ENCODE results near the gene RING1. TPM values are rescaled to one million over a fixed set of nuclear protein-coding genes. Genes with fewer than 3 reads are reported as not detected.
A peak's percentile ranks its signal among the peaks of the same experiment; 100 is the strongest.

The RING1 gene
- total RNA-seq, 2 experiments from 2014 or later, result 38.1 to 44.0 TPM

DNA sequence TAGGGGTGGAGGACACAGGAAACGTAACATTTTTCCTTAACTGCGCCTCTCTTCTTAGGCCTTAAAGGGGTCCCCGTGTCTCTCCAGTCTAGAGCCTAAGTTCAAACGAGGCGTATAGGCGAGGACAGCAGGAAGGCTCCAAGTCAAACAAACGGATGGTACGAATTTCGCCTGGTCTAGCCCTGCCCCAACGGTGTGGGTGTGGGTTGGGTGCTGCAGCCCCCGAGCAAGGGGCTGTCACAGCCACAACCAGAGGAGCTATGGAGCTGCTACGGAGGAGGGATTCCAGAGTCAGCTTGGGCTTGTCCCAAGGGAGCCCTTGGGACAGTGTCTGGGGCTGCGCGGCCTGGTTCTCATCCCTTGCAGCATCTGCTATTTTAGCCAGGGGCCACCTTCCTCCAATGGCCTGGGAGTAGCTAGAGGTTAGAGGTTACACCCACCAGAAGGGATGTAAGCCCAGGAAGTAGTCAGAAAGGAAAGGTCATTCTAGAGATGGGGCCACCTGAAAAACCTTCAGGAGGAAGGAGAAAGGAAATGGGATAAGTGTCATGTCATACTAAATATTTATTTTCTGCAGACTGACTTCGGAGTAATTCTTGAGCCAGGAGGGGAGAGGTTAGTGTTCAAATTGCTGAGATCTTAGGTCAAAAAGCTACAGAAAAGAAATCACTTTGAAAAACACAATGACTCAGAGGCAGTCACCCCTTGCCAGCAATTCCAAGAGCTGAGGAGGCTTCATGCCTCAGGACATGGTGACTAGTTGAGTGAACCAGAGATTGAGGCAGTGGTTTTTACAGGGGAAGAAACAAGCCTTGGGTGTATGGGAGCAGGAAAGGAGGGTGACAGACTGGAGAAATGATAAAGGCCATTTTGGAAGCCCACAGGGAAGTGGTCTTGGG is 41.7 kb downstream of the RING1 start:
- H3K9me3 Mint-ChIP-seq, result no peaks in the 10 kb centered on the region
- H3K27ac Mint-ChIP-seq, result peak overlapping the region; percentile 97
- CTCF ChIA-PET, result interaction anchor here (0.7 to 4.3 kb wide), 16 partner anchors 12 to 130 kb away, joined by 3 to 30 read pairs (median 8); partner anchors contain the start of genes B3GALT4, RING1 and VPS52
- H3K4me1 Mint-ChIP-seq, result peaks cover 39% of the 10 kb centered on the region
- peaks cover 4% of the 10 kb centered on the region for H3K27me3 Mint-ChIP-seq
- H3K36me3 Mint-ChIP-seq (ENCODE audit: low read depth), result peaks cover 28% of the 10 kb centered on the region
- peak overlapping the region; percentile 86 for H3K4me3 Mint-ChIP-seq
- POLR2A ChIA-PET, result interaction anchor here (0.6 to 2.2 kb wide), 4 partner anchors 22 to 217 kb away, joined by 3 to 7 read pairs (median 4); partner anchors contain the start of genes B3GALT4, RPS18 and VPS52
- peak; percentile 10 for DNase-seq

DNA sequence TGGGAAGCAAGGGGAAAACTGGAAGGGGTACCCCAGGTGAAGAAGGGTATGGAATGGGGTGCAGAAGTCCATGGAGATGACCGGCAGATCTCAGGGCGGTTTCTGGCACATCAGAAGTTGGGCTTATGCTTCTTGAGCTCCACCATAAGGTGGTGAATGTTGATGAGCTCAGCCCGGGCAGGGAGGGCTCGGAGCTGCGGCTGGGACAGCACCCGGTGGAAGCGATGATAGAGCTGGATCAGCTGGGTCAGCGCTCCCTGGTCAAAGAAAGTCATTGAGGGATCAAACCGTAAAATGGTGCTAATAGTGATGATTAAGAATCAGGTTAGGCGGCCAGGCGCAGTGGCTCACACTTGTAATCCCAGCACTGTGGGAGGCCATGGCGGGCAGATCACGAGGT is 42.4 kb downstream of the RING1 start:
- H3K4me3 Mint-ChIP-seq, result peak overlapping the region; percentile 86
- ChIA-PET CTCF (interaction anchor here (0.6 to 3.8 kb wide), 6 partner anchors 11 to 54 kb away, joined by 3 to 24 read pairs (median 6); partner anchors contain the start of genes B3GALT4, RING1, RPS18 and VPS52), POLR2A (no interaction called here)
- peak overlapping the region; percentile 97 for H3K27ac Mint-ChIP-seq
- H3K9me3 Mint-ChIP-seq, result no peaks in the 10 kb centered on the region
- peaks cover 39% of the 10 kb centered on the region for H3K4me1 Mint-ChIP-seq
- peaks cover 4% of the 10 kb centered on the region for H3K27me3 Mint-ChIP-seq
- peaks cover 29% of the 10 kb centered on the region for H3K36me3 Mint-ChIP-seq (ENCODE audit: low read depth)
- no peak for DNase-seq

DNA sequence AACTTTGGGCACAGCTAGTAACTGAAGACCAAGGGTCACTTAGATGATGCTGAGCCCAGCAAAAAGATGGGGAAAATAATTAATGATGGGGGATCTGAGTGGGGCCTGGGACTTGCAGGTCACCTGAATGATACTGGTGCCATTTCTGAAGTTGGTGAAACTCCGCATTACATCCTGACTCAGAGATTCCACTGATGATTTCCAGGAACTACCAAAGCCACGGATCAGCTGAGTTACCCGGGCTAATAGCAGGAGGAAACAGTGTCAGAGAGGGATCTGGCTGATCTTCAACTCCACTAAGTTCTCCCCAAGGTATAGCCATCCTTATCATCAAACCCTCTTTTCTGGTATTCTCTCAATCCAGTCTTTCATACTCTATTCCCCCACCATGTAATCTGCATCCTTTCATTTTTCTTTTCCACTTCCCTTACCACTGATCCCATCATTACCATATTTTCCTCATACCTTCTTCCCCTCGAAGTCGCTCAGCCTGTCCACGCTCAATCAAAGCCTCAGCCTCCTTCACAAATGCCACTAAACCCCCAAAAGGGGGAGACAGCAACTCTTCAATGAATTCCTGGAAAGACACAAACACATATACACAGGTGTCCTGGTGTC is 43.2 kb downstream of the RING1 start:
- Mint-ChIP-seq H3K36me3 (ENCODE audit: low read depth) (peaks cover 32% of the 10 kb centered on the region), H3K27ac (peak overlapping the region; percentile 73), H3K27me3 (peaks cover 3% of the 10 kb centered on the region), H3K4me1 (peaks cover 39% of the 10 kb centered on the region), H3K9me3 (no peaks in the 10 kb centered on the region), H3K4me3 (peak overlapping the region; percentile 20)
- ChIA-PET CTCF (interaction anchor here (0.6 to 1.8 kb wide), 3 partner anchors 21 to 33 kb away, joined by 3 to 6 read pairs (median 5); partner anchors contain the start of genes B3GALT4, RPS18 and VPS52), POLR2A (interaction anchor here (0.6 kb wide), 1 partner anchor 48 kb away, joined by 4 read pairs; no protein-coding TSS in a partner anchor)
- no peak for DNase-seq

DNA sequence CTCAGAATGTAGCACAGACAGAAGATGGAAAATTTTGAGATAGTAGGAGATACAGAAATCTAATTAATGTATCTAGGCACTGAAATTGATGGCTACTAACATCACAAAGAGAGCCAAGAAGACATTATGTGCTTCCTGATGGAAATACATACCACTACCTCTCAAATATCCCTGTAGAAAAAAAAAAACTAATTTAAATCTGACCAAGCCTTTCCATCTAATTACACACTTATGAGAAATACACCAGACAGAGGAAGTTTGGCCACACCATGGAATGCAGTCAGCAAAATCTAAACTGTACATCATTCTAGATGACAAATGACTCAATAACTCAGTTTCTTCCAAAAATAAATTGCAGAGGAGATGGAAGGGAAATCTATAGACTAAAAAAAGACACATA is 44.5 kb downstream of the RING1 start:
- no peak for DNase-seq
- peaks cover 33% of the 10 kb centered on the region for H3K36me3 Mint-ChIP-seq (ENCODE audit: low read depth)
- no peaks in the 10 kb centered on the region for H3K9me3 Mint-ChIP-seq
- H3K4me3 Mint-ChIP-seq, result no peak overlapping the region
- POLR2A ChIA-PET, result no interaction called here
- CTCF ChIA-PET, result interaction anchor here (0.7 kb wide), 1 partner anchor 13 kb away, joined by 3 read pairs; no protein-coding TSS in a partner anchor
- no peaks in the 10 kb centered on the region for H3K27me3 Mint-ChIP-seq
- H3K4me1 Mint-ChIP-seq, result peaks cover 39% of the 10 kb centered on the region
- no peak overlapping the region for H3K27ac Mint-ChIP-seq

DNA sequence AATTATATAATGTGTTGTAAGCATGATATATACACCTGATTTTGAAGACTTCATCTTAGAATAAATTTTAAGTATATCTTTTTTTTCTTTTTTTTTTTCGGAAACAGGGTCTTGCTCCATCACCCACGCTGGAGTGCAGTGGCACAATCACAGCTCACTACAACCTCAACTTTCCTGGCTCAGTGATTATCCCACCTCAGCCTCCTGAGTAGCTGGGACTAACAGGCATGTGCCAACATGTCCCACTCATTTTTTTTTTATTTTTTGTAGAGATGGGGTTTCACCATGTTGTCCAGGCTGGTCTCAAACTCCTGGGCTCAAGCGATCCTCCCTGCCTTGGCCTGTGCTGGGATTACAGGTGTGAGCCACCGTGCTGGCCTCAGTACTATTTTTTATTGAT is 46.3 kb downstream of the RING1 start:
- H3K27me3 Mint-ChIP-seq, result no peaks in the 10 kb centered on the region
- POLR2A ChIA-PET, result no interaction called here
- peaks cover 39% of the 10 kb centered on the region for H3K36me3 Mint-ChIP-seq (ENCODE audit: low read depth)
- no peak overlapping the region for H3K4me3 Mint-ChIP-seq
- H3K4me1 Mint-ChIP-seq, result peaks cover 25% of the 10 kb centered on the region
- CTCF ChIA-PET, result interaction anchor here (0.5 to 0.9 kb wide), 3 partner anchors 14 to 181 kb away, joined by 3 to 4 read pairs (median 3); partner anchors contain the start of gene HLA-DPA1
- DNase-seq, result no peak
- no peaks in the 10 kb centered on the region for H3K9me3 Mint-ChIP-seq
- no peak overlapping the region for H3K27ac Mint-ChIP-seq

DNA sequence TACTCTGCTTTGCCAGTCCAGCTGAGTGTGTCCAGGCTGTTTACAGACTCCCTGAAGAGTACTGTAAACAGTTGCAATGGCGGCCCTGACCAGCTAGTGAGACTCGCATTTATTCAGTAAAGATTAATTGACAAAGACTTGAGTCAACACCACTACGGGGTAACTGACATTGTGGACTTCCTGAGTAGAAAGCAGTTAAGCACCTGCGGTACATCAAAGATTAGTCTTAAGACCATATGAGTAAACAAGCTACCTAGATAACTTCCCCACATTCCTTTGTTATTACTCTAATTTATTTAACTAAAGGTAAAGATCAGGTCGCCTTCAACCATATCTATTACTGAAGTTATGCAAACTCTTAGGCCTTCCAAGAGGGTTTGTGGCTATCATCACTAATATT is 50.7 kb downstream of the RING1 start:
- CTCF ChIA-PET, result interaction anchor here (0.6 kb wide), 1 partner anchor 480 kb away, joined by 5 read pairs; no protein-coding TSS in a partner anchor
- H3K27me3 Mint-ChIP-seq, result no peaks in the 10 kb centered on the region

More for the DNA sequence above, 50.7 kb downstream of the RING1 start:
- H3K4me3 Mint-ChIP-seq, result no peak overlapping the region
- POLR2A ChIA-PET, result no interaction called here
- H3K27ac Mint-ChIP-seq, result no peak overlapping the region
- H3K9me3 Mint-ChIP-seq, result no peaks in the 10 kb centered on the region
- peaks cover 3% of the 10 kb centered on the region for H3K4me1 Mint-ChIP-seq
- H3K36me3 Mint-ChIP-seq (ENCODE audit: low read depth), result peaks cover 41% of the 10 kb centered on the region
- no peak for DNase-seq

Small RNA genes within 50 kb of the gene (microRNA-seq; reads per million reads assigned to microRNA genes)
- 6.3 reads per million, percentile 33 among the genes with 10 or more reads in this experiment for gene MIR219A1 (ENCODE audit: borderline microRNAs expressed, borderline replicate concordance)

Other genes starting within 250 kb of the RING1 start
- gene BRD2, start 239.9 kb upstream of the RING1 start, total RNA-seq, result 100 to 1,000 TPM; 334 to 383 TPM
- gene HLA-DOA, start 198.9 kb upstream of the RING1 start, total RNA-seq, result 1 to 10 TPM; 1.5 to 1.6 TPM
- 10 to 100 TPM; 26.2 to 29.6 TPM for gene HLA-DPA1, start 134.9 kb upstream of the RING1 start, total RNA-seq
- 10 to 100 TPM; 24.7 to 26.2 TPM for gene HLA-DPB1, start 132.5 kb upstream of the RING1 start, total RNA-seq
- 1 to 10 TPM; 1.3 to 1.4 TPM for gene COL11A2, start 16.0 kb upstream of the RING1 start, total RNA-seq
- gene RXRB, start 7.8 kb upstream of the RING1 start, total RNA-seq, result 10 to 100 TPM; 45.0 to 46.2 TPM
- gene SLC39A7, start 7.6 kb upstream of the RING1 start, total RNA-seq, result 10 to 100 TPM; 34.8 to 48.5 TPM
- 10 to 100 TPM; 11.0 to 13.6 TPM for gene HSD17B8, start 3.8 kb upstream of the RING1 start, total RNA-seq
- gene VPS52, start 63.4 kb downstream of the RING1 start, total RNA-seq, result 10 to 100 TPM; 79.1 to 84.0 TPM
- gene RPS18, start 63.6 kb downstream of the RING1 start, total RNA-seq, result 1,000 to 10,000 TPM; 2,438 to 3,135 TPM
- 10 to 100 TPM; 18.3 to 21.5 TPM for gene B3GALT4, start 68.6 kb downstream of the RING1 start, total RNA-seq
- gene WDR46, start 80.7 kb downstream of the RING1 start, total RNA-seq, result 10 to 100 TPM; 53.4 to 54.8 TPM
- 10 to 100 TPM; 57.0 to 67.2 TPM for gene PFDN6, start 81.1 kb downstream of the RING1 start, total RNA-seq
- 10 to 100 TPM; 52.6 to 52.8 TPM for gene RGL2, start 90.4 kb downstream of the RING1 start, total RNA-seq
- 100 to 1,000 TPM; 246 to 263 TPM for gene TAPBP, start 105.6 kb downstream of the RING1 start, total RNA-seq
- gene ZBTB22, start 109.2 kb downstream of the RING1 start, total RNA-seq, result 10 to 100 TPM; 15.8 to 16.9 TPM
- gene DAXX, start 114.5 kb downstream of the RING1 start, total RNA-seq, result 100 to 1,000 TPM in 1 of 2 experiments, 10 to 100 TPM in 1; 98.9 to 113 TPM
- gene KIFC1, start 183.3 kb downstream of the RING1 start, total RNA-seq, result 100 to 1,000 TPM; 157 to 167 TPM
- gene PHF1, start 202.5 kb downstream of the RING1 start, total RNA-seq, result 10 to 100 TPM; 34.2 to 37.7 TPM
- 100 to 1,000 TPM; 191 to 207 TPM for gene CUTA, start 209.6 kb downstream of the RING1 start, total RNA-seq
- gene SYNGAP1, start 211.6 kb downstream of the RING1 start, total RNA-seq, result 10 to 100 TPM; 42.9 to 44.9 TPM
- gene ZBTB9, start 246.1 kb downstream of the RING1 start, total RNA-seq, result 1 to 10 TPM; 9.0 to 9.9 TPM